Breast epithelium (tissue), 3 donors: ENCODE results near the gene WARS2.

ENCODE experiments used
- POLR2A ChIP-seq: fragments of 450-650 bp; IDR thresholded peaks from one replicate; pipeline ENCODE4 v1.6.1; 2016; ENCODE audit warnings: antibody characterized with exemption, mild to moderate bottlenecking, moderate library complexity
- TF ChIP-seq, protein P1 (sequence below), 3 donors: fragments of 450-650 bp; IDR thresholded peaks; one replicate each; pipeline ENCODE4 v1.5.1; 2016 to 2017; ENCODE audit warnings: antibody characterized with exemption in 3 of 3, mild to moderate bottlenecking in 3 of 3, moderate library complexity in 3 of 3

GRCh38 chr1:119001181-119002027 is 139.0 kb downstream of the WARS2 start:
- no peak for TF ChIP-seq POLR2A
- TF ChIP-seq, protein P1, sequence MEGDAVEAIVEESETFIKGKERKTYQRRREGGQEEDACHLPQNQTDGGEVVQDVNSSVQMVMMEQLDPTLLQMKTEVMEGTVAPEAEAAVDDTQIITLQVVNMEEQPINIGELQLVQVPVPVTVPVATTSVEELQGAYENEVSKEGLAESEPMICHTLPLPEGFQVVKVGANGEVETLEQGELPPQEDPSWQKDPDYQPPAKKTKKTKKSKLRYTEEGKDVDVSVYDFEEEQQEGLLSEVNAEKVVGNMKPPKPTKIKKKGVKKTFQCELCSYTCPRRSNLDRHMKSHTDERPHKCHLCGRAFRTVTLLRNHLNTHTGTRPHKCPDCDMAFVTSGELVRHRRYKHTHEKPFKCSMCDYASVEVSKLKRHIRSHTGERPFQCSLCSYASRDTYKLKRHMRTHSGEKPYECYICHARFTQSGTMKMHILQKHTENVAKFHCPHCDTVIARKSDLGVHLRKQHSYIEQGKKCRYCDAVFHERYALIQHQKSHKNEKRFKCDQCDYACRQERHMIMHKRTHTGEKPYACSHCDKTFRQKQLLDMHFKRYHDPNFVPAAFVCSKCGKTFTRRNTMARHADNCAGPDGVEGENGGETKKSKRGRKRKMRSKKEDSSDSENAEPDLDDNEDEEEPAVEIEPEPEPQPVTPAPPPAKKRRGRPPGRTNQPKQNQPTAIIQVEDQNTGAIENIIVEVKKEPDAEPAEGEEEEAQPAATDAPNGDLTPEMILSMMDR (IDR thresholded peaks at IDR 0.05) = no peak
